Adrenal gland (tissue), 5 donors: ENCODE data around the gene TMEM234.

Experiments
- POLR2A ChIP-seq, 2 donors: fragments of 450-650 bp; IDR thresholded peaks; one replicate each; pipeline ENCODE4 v1.6.1; 2017; ENCODE audit warnings: antibody characterized with exemption in 2 of 2, mild to moderate bottlenecking in 2 of 2, moderate library complexity in 1 of 2
- TF ChIP-seq, protein P1 (sequence below), 6 experiments: fragments of 450-650 bp in 4 of 6; fragments of 200-600 bp in 2 of 6; sonication (generic) in 1 of 6; IDR thresholded peaks; 1 replicate in 5 of 6; 2 replicates in 1 of 6; pipeline versions ENCODE4 v1.5.1 to v1.8.0; 2016 to 2021; ENCODE audit warnings: antibody characterized with exemption in 6 of 6, mild to moderate bottlenecking in 2 of 6, moderate library complexity in 1 of 6
- donor health status: DM: no; HTN: no; CAD: no.

DNA sequence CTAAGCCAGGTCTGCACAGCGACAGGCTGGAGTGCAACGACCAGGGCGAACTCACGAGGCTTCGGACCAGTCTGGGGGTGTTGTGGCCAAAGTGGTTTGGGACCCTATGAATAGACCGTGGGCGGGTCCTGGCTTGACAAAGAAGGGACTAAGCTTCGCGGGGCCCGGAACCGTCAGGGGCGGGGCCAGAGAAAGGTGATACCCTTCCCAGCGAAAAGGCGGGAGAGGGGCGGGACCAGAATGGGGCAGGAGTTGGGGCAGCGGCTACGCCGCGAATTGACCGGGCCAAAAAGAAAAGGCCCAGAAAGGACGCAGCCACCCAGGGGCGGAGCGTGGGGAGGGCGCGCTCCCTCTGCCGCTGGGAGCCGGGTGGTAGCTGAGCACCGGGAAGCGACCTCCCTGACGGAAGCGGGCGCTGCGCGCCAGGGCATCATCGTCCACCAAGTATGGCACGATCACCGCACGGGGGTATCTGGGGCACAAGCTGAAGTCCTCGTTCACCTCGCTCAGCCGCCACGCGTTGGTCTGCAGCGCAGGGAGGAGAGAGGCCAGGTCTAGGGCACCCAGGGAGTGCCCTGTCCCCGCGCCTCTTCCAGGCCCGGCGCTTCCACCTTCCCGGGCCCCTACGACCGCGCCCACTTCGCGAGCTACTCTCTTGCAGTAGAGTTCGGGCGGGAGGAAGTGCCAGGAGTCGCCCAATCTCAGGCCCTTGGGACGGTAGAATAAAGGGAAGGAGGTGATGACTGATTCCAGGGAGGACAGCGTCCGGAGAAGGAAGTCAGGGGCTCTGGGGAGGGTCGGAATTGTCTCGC, 18.2 kb upstream of the TMEM234 start:
- TF ChIP-seq, protein P1, sequence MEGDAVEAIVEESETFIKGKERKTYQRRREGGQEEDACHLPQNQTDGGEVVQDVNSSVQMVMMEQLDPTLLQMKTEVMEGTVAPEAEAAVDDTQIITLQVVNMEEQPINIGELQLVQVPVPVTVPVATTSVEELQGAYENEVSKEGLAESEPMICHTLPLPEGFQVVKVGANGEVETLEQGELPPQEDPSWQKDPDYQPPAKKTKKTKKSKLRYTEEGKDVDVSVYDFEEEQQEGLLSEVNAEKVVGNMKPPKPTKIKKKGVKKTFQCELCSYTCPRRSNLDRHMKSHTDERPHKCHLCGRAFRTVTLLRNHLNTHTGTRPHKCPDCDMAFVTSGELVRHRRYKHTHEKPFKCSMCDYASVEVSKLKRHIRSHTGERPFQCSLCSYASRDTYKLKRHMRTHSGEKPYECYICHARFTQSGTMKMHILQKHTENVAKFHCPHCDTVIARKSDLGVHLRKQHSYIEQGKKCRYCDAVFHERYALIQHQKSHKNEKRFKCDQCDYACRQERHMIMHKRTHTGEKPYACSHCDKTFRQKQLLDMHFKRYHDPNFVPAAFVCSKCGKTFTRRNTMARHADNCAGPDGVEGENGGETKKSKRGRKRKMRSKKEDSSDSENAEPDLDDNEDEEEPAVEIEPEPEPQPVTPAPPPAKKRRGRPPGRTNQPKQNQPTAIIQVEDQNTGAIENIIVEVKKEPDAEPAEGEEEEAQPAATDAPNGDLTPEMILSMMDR (IDR thresholded peaks at IDR 0.05) = peak in 4 of 6 experiments; percentile 11 to 31 (median 28)
- TF ChIP-seq POLR2A (IDR thresholded peaks at IDR 0.05) = peak; percentile 51 to 92
